ENCODE results near the gene CSRNP2.
"Not testable (repeated sequence)": the region's sequence is repeated elsewhere in the genome, so short reads cannot be mapped to it uniquely, and the experiment has no call there.

Gene CSRNP2

DNA sequence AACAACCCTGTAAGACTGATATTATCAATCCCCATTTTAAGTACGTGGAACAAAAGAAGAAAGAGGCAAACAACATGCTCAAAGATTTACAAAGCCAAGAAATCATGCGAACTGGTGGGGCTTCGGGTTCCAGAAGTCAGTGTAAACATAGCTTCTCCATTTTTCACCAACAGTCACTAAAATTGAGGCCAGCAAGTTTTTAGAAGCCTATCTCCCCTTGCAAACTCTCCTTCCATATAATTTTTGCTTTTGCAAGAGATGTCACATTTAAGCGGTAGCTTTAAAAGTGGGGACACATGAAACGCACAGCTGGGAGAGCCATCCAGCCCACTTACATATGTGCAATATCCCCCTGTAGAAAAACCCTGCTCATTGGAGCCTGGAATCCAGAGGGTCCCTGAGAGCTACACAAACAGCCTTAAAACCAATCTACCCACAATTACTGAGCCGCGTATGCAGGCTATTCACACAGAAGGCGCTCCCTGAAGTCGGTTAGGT lies 58.0 kb downstream of the CSRNP2 start:
- no peaks in the 10 kb centered on the region for H3K27me3 ChIP-seq (ENCODE audit: insufficient read depth, low read length)
- H3K27ac ChIP-seq (ENCODE audit: low read length), result peak overlapping the region; percentile 41
- peaks cover 9% of the 10 kb centered on the region for H3K4me1 ChIP-seq (ENCODE audit: insufficient read depth, low read length)
- peak overlapping the region; percentile 78 for H3K4me3 ChIP-seq (ENCODE audit: low read length)
- H3K9me3 ChIP-seq (ENCODE audit: insufficient read depth, low read depth, low read length), result no peaks in the 10 kb centered on the region
- peak overlapping the region; percentile 87 for H3K9ac ChIP-seq (ENCODE audit: low read depth, low read length)
- no peaks in the 10 kb centered on the region for H3K36me3 ChIP-seq (ENCODE audit: insufficient read depth, low read depth, low read length)

GRCh38 chr12:51023625-51024382 lies 59.6 kb downstream of the CSRNP2 start:
- no peak overlapping the region for H3K27ac ChIP-seq (ENCODE audit: low read length)
- no peaks in the 10 kb centered on the region for H3K9me3 ChIP-seq (ENCODE audit: insufficient read depth, low read depth, low read length)
- peak overlapping the region; percentile 87; the same call in 1 of the 2 replicates for H3K9ac ChIP-seq (ENCODE audit: low read depth, low read length)
- no peak overlapping the region for H3K4me3 ChIP-seq (ENCODE audit: low read length)
- H3K36me3 ChIP-seq (ENCODE audit: insufficient read depth, low read depth, low read length), result no peaks in the 10 kb centered on the region
- no peaks in the 10 kb centered on the region for H3K27me3 ChIP-seq (ENCODE audit: insufficient read depth, low read length)
- H3K4me1 ChIP-seq (ENCODE audit: insufficient read depth, low read length), result peaks cover 9% of the 10 kb centered on the region

DNA sequence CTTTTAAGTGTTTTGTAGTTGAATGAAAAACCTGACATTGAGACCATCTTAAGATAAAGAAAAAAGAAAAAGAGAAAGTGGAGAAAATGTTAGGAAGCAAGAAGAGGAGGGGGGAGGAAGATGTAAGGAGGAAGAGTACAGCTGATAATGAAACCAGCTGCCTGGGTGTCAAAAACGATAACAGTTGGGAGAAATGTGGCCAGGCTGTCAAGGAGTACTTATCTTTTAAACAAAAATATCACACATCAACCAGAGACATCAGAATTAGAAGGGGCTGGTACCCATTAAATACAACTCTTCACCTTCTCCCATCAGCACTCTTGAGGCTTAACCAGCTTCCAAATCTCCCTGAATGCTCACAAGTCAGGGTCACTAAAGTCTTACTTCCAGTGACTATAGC lies 61.7 kb downstream of the CSRNP2 start:
- no peaks in the 10 kb centered on the region for H3K27me3 ChIP-seq (ENCODE audit: insufficient read depth, low read length)
- H3K4me3 ChIP-seq (ENCODE audit: low read length), result no peak overlapping the region
- H3K4me1 ChIP-seq (ENCODE audit: insufficient read depth, low read length), result peaks cover 2% of the 10 kb centered on the region
- no peaks in the 10 kb centered on the region for H3K9me3 ChIP-seq (ENCODE audit: insufficient read depth, low read depth, low read length)
- H3K9ac ChIP-seq (ENCODE audit: low read depth, low read length), result no peak overlapping the region
- no peak overlapping the region for H3K27ac ChIP-seq (ENCODE audit: low read length)
- no peaks in the 10 kb centered on the region for H3K36me3 ChIP-seq (ENCODE audit: insufficient read depth, low read depth, low read length)

GRCh38 chr12:51020448-51021182 lies 62.8 kb downstream of the CSRNP2 start:
- no peaks in the 10 kb centered on the region for H3K9me3 ChIP-seq (ENCODE audit: insufficient read depth, low read depth, low read length)
- no peaks in the 10 kb centered on the region for H3K27me3 ChIP-seq (ENCODE audit: insufficient read depth, low read length)
- H3K9ac ChIP-seq (ENCODE audit: low read depth, low read length), result no peak overlapping the region
- no peaks in the 10 kb centered on the region; the same call in none of the 2 replicates for H3K4me1 ChIP-seq (ENCODE audit: insufficient read depth, low read length)
- no peak overlapping the region for H3K4me3 ChIP-seq (ENCODE audit: low read length)
- H3K27ac ChIP-seq (ENCODE audit: low read length), result no peak overlapping the region
- H3K36me3 ChIP-seq (ENCODE audit: insufficient read depth, low read depth, low read length), result no peaks in the 10 kb centered on the region

DNA sequence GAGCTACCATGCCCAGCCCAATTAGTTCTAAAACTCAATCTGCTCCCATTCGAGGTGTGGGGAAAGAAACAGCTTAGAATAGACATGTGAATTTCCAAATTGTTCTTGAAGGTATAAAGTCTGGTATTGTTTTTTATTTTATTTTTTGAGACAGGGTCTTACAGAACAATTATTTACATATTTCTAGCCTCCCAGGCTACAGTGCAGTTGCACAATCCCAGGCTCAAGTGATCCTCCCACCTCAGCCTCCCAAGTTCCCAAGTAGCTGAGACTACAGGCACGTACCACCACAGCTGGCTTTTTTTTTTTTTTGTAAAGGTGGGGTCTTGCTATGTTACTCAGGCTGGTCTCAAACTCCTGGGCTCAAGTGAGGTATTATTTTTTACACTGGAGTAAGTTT lies 63.5 kb downstream of the CSRNP2 start:
- H3K4me3 ChIP-seq (ENCODE audit: low read length), result no peak overlapping the region
- no peak overlapping the region for H3K9ac ChIP-seq (ENCODE audit: low read depth, low read length)

DNA sequence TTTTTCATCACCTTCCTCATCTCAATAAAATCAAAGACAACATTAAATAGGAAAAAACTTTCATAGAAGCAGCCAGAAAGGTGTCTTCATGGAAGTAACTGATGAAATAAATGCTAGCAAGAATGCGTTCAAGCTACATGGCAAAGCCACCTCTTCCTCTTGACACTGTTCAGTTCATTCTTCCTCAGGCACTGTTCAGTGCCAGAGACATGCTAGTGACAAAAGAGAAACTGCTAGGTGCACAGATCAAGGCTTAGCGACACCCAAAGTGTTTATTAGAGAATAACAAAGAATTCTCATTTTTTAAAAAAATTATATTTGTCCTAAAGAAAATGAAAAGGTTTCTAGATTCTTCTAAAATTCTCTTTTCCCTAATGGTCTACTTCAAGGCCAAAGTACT lies 64.4 kb downstream of the CSRNP2 start:
- no peak overlapping the region for H3K9ac ChIP-seq (ENCODE audit: low read depth, low read length)
- H3K27ac ChIP-seq (ENCODE audit: low read length), result no peak overlapping the region
- no peak overlapping the region for H3K4me3 ChIP-seq (ENCODE audit: low read length)
- H3K36me3 ChIP-seq (ENCODE audit: insufficient read depth, low read depth, low read length), result no peaks in the 10 kb centered on the region
- H3K4me1 ChIP-seq (ENCODE audit: insufficient read depth, low read length), result no peaks in the 10 kb centered on the region; the same call in none of the 2 replicates
- no peaks in the 10 kb centered on the region for H3K27me3 ChIP-seq (ENCODE audit: insufficient read depth, low read length)
- H3K9me3 ChIP-seq (ENCODE audit: insufficient read depth, low read depth, low read length), result no peaks in the 10 kb centered on the region

More for the DNA sequence above, 63.5 kb downstream of the CSRNP2 start:
- Histone ChIP-seq H3K27me3 (ENCODE audit: insufficient read depth, low read length) (no peaks in the 10 kb centered on the region), H3K27ac (ENCODE audit: low read length) (no peak overlapping the region), H3K9me3 (ENCODE audit: insufficient read depth, low read depth, low read length) (no peaks in the 10 kb centered on the region), H3K36me3 (ENCODE audit: insufficient read depth, low read depth, low read length) (no peaks in the 10 kb centered on the region), H3K4me1 (ENCODE audit: insufficient read depth, low read length) (no peaks in the 10 kb centered on the region; the same call in none of the 2 replicates)

DNA sequence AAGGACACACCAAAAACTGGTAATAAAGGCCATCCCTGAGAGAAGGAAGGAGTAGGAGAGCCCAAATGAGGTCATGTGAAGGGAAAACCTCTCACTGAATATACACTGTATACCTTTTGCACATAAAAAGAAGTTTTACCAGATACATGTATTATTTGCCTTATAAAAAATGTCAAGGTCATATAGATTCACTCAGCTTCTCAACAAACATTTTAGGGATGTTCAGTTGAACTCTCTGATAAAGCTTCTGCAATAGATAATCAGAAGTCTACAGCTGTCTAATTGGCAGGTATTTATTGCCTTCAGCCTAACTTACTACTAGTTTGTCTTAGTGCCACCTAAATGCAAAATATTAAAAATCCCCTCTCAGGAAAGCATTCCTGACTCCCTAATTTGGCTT lies 65.9 kb downstream of the CSRNP2 start:
- H3K27me3 ChIP-seq (ENCODE audit: insufficient read depth, low read length), result no peaks in the 10 kb centered on the region
- no peak overlapping the region for H3K4me3 ChIP-seq (ENCODE audit: low read length)
- no peaks in the 10 kb centered on the region for H3K36me3 ChIP-seq (ENCODE audit: insufficient read depth, low read depth, low read length)
- no peaks in the 10 kb centered on the region for H3K9me3 ChIP-seq (ENCODE audit: insufficient read depth, low read depth, low read length)
- H3K9ac ChIP-seq (ENCODE audit: low read depth, low read length), result no peak overlapping the region
- no peak overlapping the region for H3K27ac ChIP-seq (ENCODE audit: low read length)
- no peaks in the 10 kb centered on the region for H3K4me1 ChIP-seq (ENCODE audit: insufficient read depth, low read length)

DNA sequence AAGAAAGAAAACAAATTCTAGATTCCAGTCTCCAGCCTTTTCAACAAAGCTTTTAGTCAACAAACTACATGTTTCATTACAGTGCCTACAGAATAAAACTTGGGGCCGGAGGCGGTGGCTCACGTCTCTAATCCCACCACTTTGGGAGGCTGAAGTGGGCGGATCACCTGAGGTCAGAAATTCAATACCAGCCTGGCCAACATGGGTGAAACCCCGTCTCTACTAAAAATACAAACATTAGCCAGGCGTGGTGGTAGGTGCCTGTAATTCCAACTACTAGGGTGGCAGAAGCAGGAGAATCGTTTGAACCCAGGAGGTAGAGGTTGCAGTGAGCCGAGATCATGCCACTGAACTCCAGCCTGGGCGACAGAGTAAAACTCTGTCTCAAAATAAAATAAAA lies 68.9 kb downstream of the CSRNP2 start:
- not testable (repeated sequence) for H3K27ac ChIP-seq (ENCODE audit: low read length); H3K9ac ChIP-seq (ENCODE audit: low read depth, low read length); H3K36me3 ChIP-seq (ENCODE audit: insufficient read depth, low read depth, low read length); H3K4me3 ChIP-seq (ENCODE audit: low read length); H3K9me3 ChIP-seq (ENCODE audit: insufficient read depth, low read depth, low read length); H3K4me1 ChIP-seq (ENCODE audit: insufficient read depth, low read length); H3K27me3 ChIP-seq (ENCODE audit: insufficient read depth, low read length)

- Histone ChIP-seq H3K4me1 (ENCODE audit: insufficient read depth, low read length) (peaks cover 6% of the 10 kb centered on the region; the same call in 1 of the 2 replicates), H3K9me3 (ENCODE audit: insufficient read depth, low read depth, low read length) (no peaks in the 10 kb centered on the region), H3K27me3 (ENCODE audit: insufficient read depth, low read length) (no peaks in the 10 kb centered on the region), H3K4me3 (ENCODE audit: low read length) (no peak overlapping the region), H3K9ac (ENCODE audit: low read depth, low read length) (no peak overlapping the region), H3K36me3 (ENCODE audit: insufficient read depth, low read depth, low read length) (no peaks in the 10 kb centered on the region), H3K27ac (ENCODE audit: low read length) (no peak overlapping the region)
These were observed 70.0 kb downstream of the CSRNP2 start for GRCh38 chr12:51013441-51013840.

GRCh38 chr12:51012570-51013236 lies 70.7 kb downstream of the CSRNP2 start:
- no peaks in the 10 kb centered on the region for H3K9me3 ChIP-seq (ENCODE audit: insufficient read depth, low read depth, low read length)
- peaks cover 4% of the 10 kb centered on the region; the same call in 1 of the 2 replicates for H3K36me3 ChIP-seq (ENCODE audit: insufficient read depth, low read depth, low read length)
- no peak overlapping the region for H3K9ac ChIP-seq (ENCODE audit: low read depth, low read length)
- H3K27ac ChIP-seq (ENCODE audit: low read length), result no peak overlapping the region
- no peaks in the 10 kb centered on the region for H3K27me3 ChIP-seq (ENCODE audit: insufficient read depth, low read length)
- H3K4me1 ChIP-seq (ENCODE audit: insufficient read depth, low read length), result peaks cover 6% of the 10 kb centered on the region; the same call in 1 of the 2 replicates
- no peak overlapping the region for H3K4me3 ChIP-seq (ENCODE audit: low read length)

- H3K4me3 ChIP-seq (ENCODE audit: low read length), result no peak overlapping the region
- no peaks in the 10 kb centered on the region for H3K27me3 ChIP-seq (ENCODE audit: insufficient read depth, low read length)
- H3K36me3 ChIP-seq (ENCODE audit: insufficient read depth, low read depth, low read length), result peaks cover 12% of the 10 kb centered on the region; the same call in 1 of the 2 replicates
- no peak overlapping the region for H3K27ac ChIP-seq (ENCODE audit: low read length)
- H3K4me1 ChIP-seq (ENCODE audit: insufficient read depth, low read length), result peaks cover 6% of the 10 kb centered on the region; the same call in 1 of the 2 replicates
- no peaks in the 10 kb centered on the region for H3K9me3 ChIP-seq (ENCODE audit: insufficient read depth, low read depth, low read length)
- no peak overlapping the region for H3K9ac ChIP-seq (ENCODE audit: low read depth, low read length)
These were observed 71.4 kb downstream of the CSRNP2 start for GRCh38 chr12:51011955-51012354.
